Transverse colon (tissue), 4 donors: ENCODE results near the gene RNF150.

Experiments used
- CTCF ChIP-seq, 5 experiments: fragments of 200-600 bp in 3 of 5; fragments of 450-650 bp in 2 of 5; sonication (generic) in 3 of 5; IDR thresholded peaks; 1 replicate in 2 of 5; 2 replicates in 3 of 5; pipeline ENCODE4 v1.5.1; 2016 to 2017; ENCODE audit warnings: antibody characterized with exemption in 5 of 5, inconsistent platforms in 3 of 5, mild to moderate bottlenecking in 2 of 5, moderate library complexity in 1 of 5
- EP300 ChIP-seq: sonication (generic); formaldehyde crosslinking; IDR thresholded peaks from one replicate; pipeline ENCODE4 v1.6.1; 2017; ENCODE audit warnings: antibody characterized with exemption, low read depth
- POLR2A ChIP-seq: fragments of 450-650 bp; IDR thresholded peaks from one replicate; pipeline ENCODE4 v1.6.1; 2016; ENCODE audit warnings: antibody characterized with exemption, mild to moderate bottlenecking, moderate library complexity
- POLR2AphosphoS5 ChIP-seq, 3 donors: sonication (generic); formaldehyde crosslinking; IDR thresholded peaks; one replicate each; pipeline ENCODE4 v1.6.1; 2016; ENCODE audit warnings: antibody characterized with exemption in 3 of 3

GRCh38 chr4:140947506-140947905, 185.8 kb downstream of the RNF150 start:
- no peak for TF ChIP-seq POLR2A
- no peak for TF ChIP-seq CTCF (IDR thresholded peaks at IDR 0.05)
- TF ChIP-seq EP300: no peak
- TF ChIP-seq POLR2AphosphoS5 (IDR thresholded peaks at IDR 0.05): peak; percentile 64 to 80 (median 66)
